Activated T-cell treated with anti-CD3 and anti-CD28 coated beads, Interleukin-2, amount 50 U/mL, for 1 hour (primary cell): ENCODE results near the gene LAMB2.

Source experiments
- DNase-seq: peaks from one replicate; pipeline ENCODE4 v3.0.0-alpha.2; 2020

LAMB2 gene

DNA sequence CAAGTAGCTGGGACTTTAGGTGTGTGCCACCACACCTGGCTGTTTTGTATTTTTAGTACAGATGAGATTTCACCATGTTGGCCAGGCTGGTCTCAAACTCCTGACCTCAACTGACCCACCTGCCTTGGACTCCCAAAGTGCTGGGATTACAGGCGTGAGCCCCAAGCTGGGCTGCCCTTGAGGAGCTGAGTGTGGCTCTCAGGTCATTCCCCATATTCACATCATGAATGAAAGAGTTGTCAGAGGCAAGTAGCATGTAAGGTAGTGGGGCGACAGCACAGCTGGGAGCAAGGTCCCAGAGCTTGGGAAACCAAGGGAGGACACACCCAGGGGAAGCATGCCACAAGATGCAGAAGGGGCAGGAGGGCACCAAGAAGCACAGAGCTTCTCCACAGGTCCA lies 28.3 kb upstream of the LAMB2 start:
- DNase-seq: no peak

DNA sequence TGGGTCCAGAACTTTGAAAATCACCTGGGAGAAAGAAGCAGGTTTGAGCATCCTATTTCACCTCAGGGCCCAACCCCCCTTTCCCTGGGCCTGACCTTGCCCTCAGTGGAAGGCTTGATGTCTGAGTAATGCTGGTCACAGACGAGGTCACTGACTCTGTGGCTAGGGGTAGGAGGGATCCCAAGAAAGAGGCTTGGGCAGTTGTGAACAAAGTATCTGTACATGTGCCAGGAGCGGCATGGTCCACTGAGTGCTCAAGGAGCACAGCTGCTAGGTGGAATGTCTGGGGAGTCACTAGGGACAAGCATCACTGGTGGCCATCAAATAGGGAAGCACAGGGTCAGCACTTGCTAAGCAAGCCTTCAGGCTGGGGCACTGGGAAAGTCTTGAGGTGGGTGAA lies 25.9 kb upstream of the LAMB2 start:
- DNase-seq: no peak

DNA sequence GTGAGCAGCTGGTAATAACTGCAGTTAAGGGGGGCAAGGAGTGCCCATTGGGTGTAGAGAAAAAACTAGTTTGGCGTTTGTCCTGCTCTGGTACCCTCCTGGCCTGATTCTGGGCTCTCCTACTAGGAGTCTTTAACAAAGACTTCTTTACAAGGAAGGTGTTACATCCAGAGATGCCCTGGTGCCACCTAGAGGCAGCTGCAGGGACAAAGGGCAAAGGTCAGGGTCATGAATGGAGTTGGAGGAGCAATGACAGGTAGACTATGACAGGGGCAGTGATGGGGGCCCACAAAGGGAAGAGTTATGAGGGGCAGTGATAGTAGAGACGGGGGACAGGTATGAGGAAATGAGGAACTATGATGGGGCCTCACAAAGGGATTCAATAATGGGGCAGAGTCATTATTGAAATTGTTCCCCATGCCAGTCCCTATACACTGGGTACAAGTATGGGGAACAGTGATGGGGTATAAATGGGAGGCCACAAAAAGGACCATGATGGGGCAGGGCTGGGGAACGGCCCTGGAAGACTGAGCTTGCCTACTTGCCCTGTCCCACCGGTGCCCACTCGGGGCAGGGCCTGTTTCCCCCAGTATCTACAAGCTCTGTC lies 25.4 kb upstream of the LAMB2 start:
- peak; percentile 67 for DNase-seq

- DNase-seq: no peak
Measured at GRCh38 chr3:49157289-49157688, 24.4 kb upstream of the LAMB2 start.

GRCh38 chr3:49153349-49153912 lies 20.6 kb upstream of the LAMB2 start:
- DNase-seq: no peak

DNA sequence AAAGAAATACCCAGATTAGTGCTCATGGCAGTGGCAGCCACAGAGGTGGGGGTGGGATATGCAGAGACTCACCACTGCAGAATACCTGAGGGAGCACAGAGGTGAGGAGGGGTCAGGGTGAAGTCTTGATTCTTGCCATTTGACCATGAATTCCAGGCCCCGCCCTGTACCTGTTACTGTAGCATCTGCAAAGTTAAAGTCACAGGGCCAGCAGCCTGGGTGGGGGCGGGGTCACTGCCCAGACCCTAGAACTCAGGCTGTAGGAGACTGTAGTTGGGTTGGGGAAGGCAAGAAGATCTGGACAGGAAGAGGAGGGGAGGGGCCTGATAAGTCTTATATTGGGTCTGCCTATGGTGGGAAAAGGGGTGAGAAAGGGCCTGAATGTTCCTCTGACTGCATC lies 18.8 kb upstream of the LAMB2 start:
- no peak for DNase-seq

GRCh38 chr3:49148159-49148558 lies 15.3 kb upstream of the LAMB2 start:
- no peak for DNase-seq

DNA sequence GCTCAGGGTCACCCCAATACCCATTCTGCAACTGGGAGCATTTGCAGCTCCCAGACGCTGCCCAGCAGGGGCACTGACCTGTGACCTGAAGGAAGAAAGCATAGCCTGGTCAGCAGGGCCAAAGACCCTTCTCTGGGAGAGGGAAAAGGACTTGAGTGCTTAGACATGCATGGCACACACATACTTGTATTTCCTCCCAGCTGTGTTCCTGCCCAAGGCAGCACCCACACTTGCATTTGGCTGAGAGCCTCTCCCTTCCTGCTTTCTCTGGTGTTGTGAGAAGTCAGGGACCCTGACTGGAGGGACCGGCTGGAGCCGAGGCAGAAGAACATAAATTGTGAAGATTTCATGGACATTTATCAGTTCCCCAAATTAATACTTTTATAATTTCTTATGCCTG lies 7.2 kb upstream of the LAMB2 start:
- no peak for DNase-seq

DNA sequence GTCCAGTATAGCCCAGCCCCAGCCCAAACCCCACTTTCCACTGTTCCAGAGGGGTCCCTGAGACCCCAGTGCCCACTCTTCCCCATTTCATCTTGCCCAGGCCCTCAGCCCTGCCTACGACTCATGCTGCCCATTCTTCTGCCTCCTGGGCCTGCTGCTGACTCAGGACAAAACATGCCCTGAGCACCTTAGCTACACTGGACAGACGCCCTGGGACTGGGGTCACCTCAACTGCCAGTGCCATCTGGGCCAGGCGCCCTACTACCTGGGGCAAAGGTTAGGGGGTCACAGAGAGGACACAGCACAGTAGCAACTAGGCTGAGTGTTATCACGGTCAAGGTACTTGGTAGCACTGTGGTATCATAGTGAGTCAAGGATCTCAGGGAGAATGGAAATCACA lies 2.6 kb upstream of the LAMB2 start:
- no peak for DNase-seq

DNA sequence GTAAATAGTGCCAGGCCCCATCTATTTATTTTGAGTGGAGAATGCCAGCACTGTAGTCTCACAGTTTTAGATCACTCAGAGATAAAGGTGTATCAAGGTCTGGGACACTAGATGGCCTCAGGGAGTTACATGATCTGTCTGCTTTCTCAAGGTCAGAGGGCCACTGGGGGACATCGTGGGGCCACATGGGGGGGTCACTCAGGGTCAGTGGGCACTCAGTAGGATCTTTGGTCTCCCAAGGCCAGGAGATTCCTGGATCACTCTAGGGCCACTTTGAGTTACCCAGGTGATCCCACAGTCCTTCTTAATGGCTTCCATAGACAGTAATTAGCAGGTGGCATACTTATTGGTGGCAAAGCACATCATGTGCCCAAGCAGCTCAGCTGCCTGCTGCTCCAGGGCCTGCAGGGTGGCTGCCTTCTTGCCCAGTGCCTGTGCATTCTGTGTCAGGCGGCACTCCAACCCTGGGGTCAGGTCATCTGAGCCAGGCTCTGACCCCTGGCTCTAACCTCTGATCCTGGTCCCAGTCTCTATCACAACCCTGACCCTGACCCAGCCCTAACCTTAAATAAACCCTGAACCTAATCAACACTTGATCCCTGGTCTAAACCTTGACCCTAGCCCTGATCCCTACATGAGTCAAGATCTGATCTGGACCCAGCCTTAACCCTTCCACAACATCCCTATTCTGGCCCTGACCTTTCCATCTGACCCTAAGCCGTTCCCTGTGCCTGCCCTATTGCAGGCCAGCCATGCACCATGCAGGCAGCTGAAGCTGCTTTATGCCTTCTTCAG lies 1.8 kb upstream of the LAMB2 start:
- DNase-seq: no peak

DNA sequence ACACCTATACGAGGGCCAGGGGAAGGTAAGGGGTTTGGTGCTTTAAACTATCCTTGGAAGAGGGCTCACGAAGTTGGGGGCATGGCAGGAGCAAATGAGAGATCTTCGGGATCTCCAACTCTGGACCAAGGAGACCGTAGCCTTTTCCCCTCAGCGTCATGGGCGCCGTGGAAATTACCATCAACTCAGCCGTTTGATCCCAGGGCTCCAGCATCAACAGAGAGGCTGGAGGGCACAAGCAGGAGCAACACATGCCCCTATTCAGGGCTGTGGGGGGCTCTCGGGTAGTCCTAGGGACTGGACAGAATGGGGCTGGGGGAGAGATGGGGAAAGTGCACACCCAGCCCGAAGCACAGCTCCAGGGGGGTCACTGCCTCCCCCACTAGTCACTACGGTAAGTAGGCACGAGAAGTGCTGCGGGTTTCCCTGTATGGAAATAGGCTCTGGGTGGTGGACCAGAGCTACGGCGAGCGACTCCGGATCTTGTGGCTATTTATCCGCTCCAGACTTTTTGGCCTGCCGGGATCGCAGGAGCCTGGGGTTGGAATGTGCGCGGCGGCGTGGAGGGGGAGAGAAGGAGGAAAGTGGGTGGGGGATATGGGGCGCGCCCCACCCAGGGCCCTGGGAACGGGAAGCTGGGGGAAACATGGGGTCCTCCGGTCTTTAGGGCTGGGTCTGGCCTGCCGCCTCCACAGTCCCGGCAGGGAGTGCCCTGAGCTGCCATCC lies 539 bp upstream of the LAMB2 start:
- DNase-seq: no peak

GRCh38 chr3:49132073-49132436 lies 795 bp downstream of the LAMB2 start:
- DNase-seq: no peak

DNA sequence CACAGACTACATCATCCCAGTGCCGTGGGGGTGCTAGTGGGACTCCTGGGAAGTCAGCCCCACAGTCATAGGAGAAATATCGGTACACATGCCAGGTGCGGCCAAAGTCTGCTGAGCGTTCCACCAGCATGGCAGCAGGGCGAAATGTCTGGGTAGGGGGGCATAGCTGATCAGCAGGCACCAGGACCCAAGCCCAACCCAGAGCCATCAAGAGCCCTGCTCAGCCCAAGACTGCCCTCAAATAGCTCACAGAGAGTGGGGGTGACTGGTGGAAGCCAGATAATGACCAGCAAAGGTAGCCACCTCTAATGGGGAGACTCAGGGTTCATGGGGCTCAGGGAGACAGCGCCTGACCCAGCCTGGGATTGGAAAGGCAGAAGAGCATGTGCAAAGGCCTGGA lies 1.3 kb downstream of the LAMB2 start:
- DNase-seq: no peak

DNA sequence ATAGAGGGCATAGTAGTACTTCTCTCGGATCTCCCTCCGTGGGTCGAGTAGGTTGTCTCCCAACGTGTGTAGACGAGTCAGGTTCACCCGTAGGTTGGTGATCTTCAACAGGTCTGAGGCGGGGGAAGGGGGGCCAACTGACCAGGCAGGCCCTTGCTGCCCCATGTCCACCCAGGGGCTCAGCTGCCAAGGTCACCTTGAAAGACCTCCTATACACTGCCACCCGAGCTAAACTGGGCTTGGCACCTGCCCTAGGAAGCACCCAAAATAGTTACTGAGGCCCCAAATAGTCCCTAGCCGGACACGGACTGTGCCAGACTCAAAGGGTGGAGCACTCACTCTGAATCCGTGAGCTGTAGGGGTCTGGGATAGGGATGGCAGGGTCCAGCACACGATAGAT lies 1.8 kb downstream of the LAMB2 start:
- DNase-seq: no peak

- no peak for DNase-seq
Measured at GRCh38 chr3:49124991-49125670, 7.7 kb downstream of the LAMB2 start.

DNA sequence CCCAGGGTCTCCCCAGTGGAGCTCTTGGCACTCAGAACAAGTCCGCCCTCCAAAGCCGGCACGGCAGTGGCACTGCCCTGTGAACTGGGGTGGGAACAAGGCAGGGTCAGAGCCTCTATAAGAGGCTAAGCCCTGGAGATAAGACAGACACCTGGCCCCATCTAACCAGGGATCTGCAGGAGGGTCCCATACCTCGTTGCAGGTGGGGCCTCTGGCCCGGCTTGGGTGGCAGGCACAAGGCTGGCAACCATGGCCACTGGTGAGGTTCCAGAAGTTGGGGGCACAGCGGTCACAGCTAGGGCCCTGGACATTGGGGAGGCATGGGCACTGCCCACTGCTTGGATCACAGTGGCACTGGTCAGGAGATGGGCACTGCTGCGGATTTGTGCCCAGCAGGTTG lies 8.6 kb downstream of the LAMB2 start:
- DNase-seq: no peak

DNA sequence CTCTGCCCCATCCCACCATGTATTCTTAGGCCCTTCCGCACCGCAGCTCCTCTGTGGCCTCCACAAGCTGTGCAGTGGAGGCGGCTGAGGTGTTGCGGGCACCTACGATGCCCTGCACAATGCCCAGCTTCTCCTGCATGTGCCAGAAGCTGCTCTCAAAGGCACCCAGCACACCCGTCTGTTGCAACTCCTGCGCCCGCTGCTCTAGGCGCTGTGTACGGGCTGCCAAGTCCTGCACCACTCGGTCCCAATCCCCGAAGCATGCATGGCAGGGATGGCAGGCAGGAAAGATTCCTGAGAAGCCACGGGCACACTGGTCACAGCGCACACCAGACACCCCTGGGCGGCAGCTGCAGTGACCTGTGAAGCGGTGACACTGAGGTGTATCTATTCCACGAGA lies 9.2 kb downstream of the LAMB2 start:
- no peak for DNase-seq

DNA sequence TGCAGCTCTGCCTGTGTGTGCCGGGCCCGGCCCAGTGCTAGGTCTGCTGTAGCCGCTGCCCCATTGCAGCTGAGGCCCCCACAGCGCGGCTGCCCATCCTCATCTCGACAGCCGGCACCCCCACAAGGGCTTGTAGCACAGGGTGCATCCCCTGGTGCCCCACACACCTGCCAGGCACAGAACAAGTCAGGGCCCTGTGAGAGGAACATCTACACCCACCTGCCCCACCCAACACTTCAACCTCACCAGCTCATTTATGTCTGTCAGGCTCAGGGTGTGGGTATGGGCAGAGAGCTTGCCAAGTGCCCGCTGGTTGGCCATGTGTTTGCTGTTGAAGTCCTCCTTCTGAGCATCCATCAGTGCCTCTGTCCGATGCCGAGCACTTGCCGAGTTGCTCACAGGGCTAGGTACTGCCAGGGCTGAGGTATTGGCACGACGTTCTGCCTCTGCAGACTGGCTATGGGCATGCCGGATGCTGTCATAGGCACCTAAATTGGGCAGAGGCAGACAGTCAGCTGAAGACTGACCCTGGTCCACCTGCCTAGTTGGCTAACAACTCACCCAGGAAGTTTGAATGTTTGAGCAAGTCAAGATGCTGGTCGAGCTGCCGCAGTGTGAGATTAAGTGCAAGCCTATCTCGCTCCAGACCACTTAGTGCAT lies 9.8 kb downstream of the LAMB2 start:
- no peak for DNase-seq

DNA sequence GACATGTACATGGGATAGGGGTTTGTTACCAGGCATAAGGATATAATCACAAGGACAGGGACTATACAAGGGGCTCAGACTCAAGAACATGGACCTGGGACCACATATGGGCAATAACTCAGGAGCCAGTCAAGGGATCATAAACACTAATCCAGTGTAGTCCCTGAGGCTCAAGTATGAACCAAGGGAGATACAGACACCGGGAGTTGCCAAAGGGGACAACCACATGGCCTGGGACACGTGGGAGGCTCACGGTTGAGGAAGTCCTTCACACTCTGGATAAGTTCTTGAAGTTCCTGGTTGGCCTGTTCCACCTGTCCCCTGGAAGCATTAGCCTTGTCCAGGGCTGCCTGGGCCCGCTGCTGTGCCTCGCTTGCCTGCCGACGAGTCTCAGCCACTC lies 10.4 kb downstream of the LAMB2 start:
- no peak for DNase-seq

- DNase-seq: no peak
Measured at GRCh38 chr3:49122022-49122421, 10.8 kb downstream of the LAMB2 start.

GRCh38 chr3:49121132-49121736 lies 11.6 kb downstream of the LAMB2 start:
- no peak for DNase-seq

GRCh38 chr3:49120438-49121131 lies 12.3 kb downstream of the LAMB2 start, which contains the start of gene USP19:
TSS of gene USP19 (minus strand) at chr3:49120823. CDS start at chr3:49119145, 1,678 bp downstream.
- DNase-seq: peak; percentile 94
